H1 (cell line): ENCODE data around the gene ICAM5.

Source experiments
- CBX5 ChIP-seq: fragments of 300-800, 300-1000 bp; sonication (generic); IDR thresholded peaks from 2 replicates; pipeline ENCODE4 v1.7.1; 2016; ENCODE audit warnings: antibody characterized with exemption, low read length, low read depth
- POLR2A ChIP-seq, 2 experiments: IDR thresholded peaks; 1 replicate in 1 of 2; 2 replicates in 1 of 2; pipeline ENCODE4 v1.6.1; 2011; ENCODE audit warnings: low read depth in 2 of 2, low read length in 2 of 2, mild to moderate bottlenecking in 2 of 2; ENCODE audit errors: control extremely low read depth in 1 of 2
- TF ChIP-seq, protein P1 (sequence below), 3 experiments: IDR thresholded peaks; 1 replicate in 2 of 3; 2 replicates in 1 of 3; pipeline versions ENCODE4 v1.5.1 to v1.6.1; 2011; ENCODE audit warnings: low read length in 3 of 3, mild to moderate bottlenecking in 3 of 3, inconsistent platforms in 2 of 3, low read depth in 1 of 3, moderate library complexity in 1 of 3; ENCODE audit not compliant: insufficient read depth in 1 of 3; ENCODE audit errors: control extremely low read depth in 1 of 3

DNA sequence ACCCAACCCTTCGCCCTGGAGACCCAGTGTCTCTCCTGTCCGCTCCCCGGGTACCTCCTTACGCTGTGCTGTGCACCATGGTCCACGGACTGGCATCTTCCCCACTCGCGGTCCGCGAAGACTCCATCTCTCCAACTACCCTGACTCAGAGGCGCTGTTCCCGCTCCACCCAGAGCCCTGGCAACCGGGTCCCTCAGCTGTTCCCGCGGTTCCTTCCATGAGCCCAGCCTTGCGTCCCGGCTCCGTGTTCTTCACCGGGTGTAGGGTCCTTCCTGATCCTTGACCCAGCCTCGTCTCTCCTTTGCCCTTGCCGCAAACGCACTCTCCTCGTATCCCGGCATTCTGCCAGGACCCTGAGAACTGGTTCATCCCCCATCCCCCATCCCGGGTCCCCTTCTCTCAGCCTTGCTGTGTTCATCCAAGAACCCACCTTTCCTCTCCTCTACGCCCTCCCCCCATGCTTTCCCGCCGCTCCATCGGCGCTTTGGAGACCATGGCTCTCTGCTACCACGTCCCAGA, 664 bp downstream of the ICAM5 start:
- no peak for TF ChIP-seq POLR2A (IDR thresholded peaks at IDR 0.05; ENCODE audit: control extremely low read depth in 1 of 2, low read depth in 2 of 2, low read length in 2 of 2)
- no peak for TF ChIP-seq CBX5
- TF ChIP-seq, protein P1, sequence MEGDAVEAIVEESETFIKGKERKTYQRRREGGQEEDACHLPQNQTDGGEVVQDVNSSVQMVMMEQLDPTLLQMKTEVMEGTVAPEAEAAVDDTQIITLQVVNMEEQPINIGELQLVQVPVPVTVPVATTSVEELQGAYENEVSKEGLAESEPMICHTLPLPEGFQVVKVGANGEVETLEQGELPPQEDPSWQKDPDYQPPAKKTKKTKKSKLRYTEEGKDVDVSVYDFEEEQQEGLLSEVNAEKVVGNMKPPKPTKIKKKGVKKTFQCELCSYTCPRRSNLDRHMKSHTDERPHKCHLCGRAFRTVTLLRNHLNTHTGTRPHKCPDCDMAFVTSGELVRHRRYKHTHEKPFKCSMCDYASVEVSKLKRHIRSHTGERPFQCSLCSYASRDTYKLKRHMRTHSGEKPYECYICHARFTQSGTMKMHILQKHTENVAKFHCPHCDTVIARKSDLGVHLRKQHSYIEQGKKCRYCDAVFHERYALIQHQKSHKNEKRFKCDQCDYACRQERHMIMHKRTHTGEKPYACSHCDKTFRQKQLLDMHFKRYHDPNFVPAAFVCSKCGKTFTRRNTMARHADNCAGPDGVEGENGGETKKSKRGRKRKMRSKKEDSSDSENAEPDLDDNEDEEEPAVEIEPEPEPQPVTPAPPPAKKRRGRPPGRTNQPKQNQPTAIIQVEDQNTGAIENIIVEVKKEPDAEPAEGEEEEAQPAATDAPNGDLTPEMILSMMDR (IDR thresholded peaks at IDR 0.05; ENCODE audit: control extremely low read depth in 1 of 3, insufficient read depth in 1 of 3, low read depth in 1 of 3, low read length in 3 of 3): no peak
